ENCODE data around the gene HERC2.

DNA sequence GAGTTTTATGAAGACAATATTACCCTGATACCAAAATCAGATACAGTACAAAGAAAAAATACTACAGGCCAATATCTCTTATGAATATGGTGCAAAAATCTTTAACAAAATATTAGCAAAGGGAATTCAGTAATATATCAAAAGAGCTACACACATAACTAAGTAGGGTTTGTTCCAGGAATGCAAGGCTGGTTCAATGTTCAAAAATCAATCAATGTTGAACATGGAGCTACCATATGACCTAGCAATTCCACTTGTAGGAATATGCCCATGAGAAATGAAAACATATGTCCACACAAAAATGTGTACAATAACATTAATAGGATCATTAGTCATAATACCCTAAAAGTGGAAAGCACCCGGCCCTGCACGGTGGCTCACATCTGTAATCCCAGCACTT is 230.7 kb downstream of the HERC2 start:
- TF ChIP-seq ZBTB21 (CRISPR knock-in tag; IDR thresholded peaks at IDR 0.05) = no peak
- TF ChIP-seq TARDBP (CRISPR knock-in tag; IDR thresholded peaks at IDR 0.05) = no peak
- TF ChIP-seq HCFC1 (IDR thresholded peaks at IDR 0.05; ENCODE audit: low read depth, low read length) = no peak
- TF ChIP-seq, protein P1, sequence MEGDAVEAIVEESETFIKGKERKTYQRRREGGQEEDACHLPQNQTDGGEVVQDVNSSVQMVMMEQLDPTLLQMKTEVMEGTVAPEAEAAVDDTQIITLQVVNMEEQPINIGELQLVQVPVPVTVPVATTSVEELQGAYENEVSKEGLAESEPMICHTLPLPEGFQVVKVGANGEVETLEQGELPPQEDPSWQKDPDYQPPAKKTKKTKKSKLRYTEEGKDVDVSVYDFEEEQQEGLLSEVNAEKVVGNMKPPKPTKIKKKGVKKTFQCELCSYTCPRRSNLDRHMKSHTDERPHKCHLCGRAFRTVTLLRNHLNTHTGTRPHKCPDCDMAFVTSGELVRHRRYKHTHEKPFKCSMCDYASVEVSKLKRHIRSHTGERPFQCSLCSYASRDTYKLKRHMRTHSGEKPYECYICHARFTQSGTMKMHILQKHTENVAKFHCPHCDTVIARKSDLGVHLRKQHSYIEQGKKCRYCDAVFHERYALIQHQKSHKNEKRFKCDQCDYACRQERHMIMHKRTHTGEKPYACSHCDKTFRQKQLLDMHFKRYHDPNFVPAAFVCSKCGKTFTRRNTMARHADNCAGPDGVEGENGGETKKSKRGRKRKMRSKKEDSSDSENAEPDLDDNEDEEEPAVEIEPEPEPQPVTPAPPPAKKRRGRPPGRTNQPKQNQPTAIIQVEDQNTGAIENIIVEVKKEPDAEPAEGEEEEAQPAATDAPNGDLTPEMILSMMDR (CRISPR knock-in tag; IDR thresholded peaks at IDR 0.05) = no peak
- TF ChIP-seq ZNF766 (CRISPR knock-in tag; IDR thresholded peaks at IDR 0.05; ENCODE audit: borderline replicate concordance) = no peak
- no peak for TF ChIP-seq NR1H2 (CRISPR knock-in tag; IDR thresholded peaks at IDR 0.05; ENCODE audit: borderline replicate concordance, low read depth)
- TF ChIP-seq ZKSCAN8 (CRISPR knock-in tag; IDR thresholded peaks at IDR 0.05; ENCODE audit: borderline replicate concordance) = no peak
- TF ChIP-seq CBX2 (IDR thresholded peaks at IDR 0.05; ENCODE audit: low read depth, low read length) = no peak
- TF ChIP-seq CBX2 (CRISPR knock-in tag; IDR thresholded peaks at IDR 0.05; ENCODE audit: low read depth) = no peak
- no peak for TF ChIP-seq RFX5 (IDR thresholded peaks at IDR 0.05; ENCODE audit: low read depth, low read length)
- no peak for TF ChIP-seq SMC3 (IDR thresholded peaks at IDR 0.05; ENCODE audit: low read length)
- TF ChIP-seq POLR2A (IDR thresholded peaks at IDR 0.05; ENCODE audit: insufficient read depth in 1 of 2, low read depth in 2 of 2, low read length in 2 of 2) = no peak
- TF ChIP-seq MAFG (CRISPR knock-in tag; IDR thresholded peaks at IDR 0.05) = no peak
- TF ChIP-seq ZNF616 (CRISPR knock-in tag; IDR thresholded peaks at IDR 0.05; ENCODE audit: low read depth) = no peak

Measured in HepG2 (cell line).